Adipocyte (in vitro differentiated cells): ENCODE results near the gene MAMDC4.
A peak's percentile ranks its signal among the peaks of the same experiment; 100 is the strongest.

Source experiments
- DNase-seq: peaks from one replicate; pipeline ENCODE4 v3.0.0-alpha.2; 2015; ENCODE audit warnings: low read depth
- H3K27me3 ChIP-seq: replicated peaks from 2 replicates; pipeline ENCODE4 v1.7.0; 2013; ENCODE audit warnings: mild to moderate bottlenecking, low read length, moderate library complexity; ENCODE audit not compliant: control insufficient read depth, insufficient read depth
- H3K36me3 ChIP-seq: 2 replicates; pipeline ENCODE4 v1.7.0; 2013; ENCODE audit warnings: low read length, mild to moderate bottlenecking, moderate library complexity; ENCODE audit not compliant: control insufficient read depth, insufficient read depth, severe bottlenecking
- H3K4me1 ChIP-seq: 2 replicates; pipeline ENCODE4 v1.7.0; 2013; ENCODE audit warnings: mild to moderate bottlenecking, low read length, moderate library complexity; ENCODE audit not compliant: control insufficient read depth, insufficient read depth
- H3K4me3 ChIP-seq: 2 replicates; pipeline ENCODE4 v1.7.0; 2013; ENCODE audit warnings: mild to moderate bottlenecking, low read length, moderate library complexity
- H3K9ac ChIP-seq: 2 replicates; pipeline ENCODE4 v1.7.0; 2013; ENCODE audit warnings: mild to moderate bottlenecking, low read length, moderate library complexity
- H3K9me3 ChIP-seq: 2 replicates; pipeline ENCODE4 v1.7.0; 2013; ENCODE audit warnings: mild to moderate bottlenecking, low read length, moderate library complexity; ENCODE audit not compliant: control insufficient read depth

The MAMDC4 gene

DNA sequence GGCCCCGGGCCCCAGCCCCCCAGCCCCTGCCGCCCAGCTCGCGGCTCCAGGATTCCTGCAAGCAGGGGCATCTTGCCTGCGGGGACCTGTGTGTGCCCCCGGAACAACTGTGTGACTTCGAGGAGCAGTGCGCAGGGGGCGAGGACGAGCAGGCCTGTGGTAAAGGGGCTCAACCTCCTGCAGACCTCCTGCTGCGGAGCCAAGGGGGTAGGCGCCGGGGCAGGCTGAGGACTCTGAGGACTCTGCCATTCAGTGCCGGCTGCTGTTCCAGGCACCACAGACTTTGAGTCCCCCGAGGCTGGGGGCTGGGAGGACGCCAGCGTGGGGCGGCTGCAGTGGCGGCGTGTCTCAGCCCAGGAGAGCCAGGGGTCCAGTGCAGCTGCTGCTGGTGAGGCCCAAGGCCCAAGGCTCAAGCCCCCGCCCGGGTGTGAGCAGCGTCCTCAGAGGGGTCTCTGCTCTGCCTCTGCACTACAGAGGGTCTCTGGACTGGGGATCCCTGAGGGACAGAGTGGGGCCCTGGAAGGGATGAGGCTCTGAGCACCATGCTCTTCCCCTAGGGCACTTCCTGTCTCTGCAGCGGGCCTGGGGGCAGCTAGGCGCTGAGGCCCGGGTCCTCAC is 3.4 kb downstream of the MAMDC4 start:
- no peak overlapping the region for H3K9ac ChIP-seq
- no peak overlapping the region for H3K4me3 ChIP-seq
- H3K4me1 ChIP-seq, result peaks cover 12% of the 10 kb centered on the region
- H3K36me3 ChIP-seq, result peaks cover 8% of the 10 kb centered on the region
- no peaks in the 10 kb centered on the region for H3K27me3 ChIP-seq
- no peak for DNase-seq
- H3K9me3 ChIP-seq, result no peaks in the 10 kb centered on the region

DNA sequence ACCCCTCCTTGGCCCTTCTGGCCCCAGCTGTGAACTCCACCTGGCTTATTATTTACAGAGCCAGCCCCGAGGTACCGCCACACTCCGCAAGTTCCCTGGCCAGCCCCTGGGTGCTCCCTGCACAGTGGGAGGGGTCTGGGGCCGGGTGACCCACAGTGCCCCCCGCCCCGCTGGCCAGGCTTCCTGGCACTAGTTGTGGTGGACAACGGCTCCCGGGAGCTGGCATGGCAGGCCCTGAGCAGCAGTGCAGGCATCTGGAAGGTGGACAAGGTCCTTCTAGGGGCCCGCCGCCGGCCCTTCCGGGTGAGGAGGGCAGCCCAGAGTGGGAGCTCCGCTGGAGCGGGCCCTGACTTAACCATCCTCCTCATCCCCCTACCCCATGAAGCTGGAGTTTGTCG is 3.9 kb downstream of the MAMDC4 start:
- Histone ChIP-seq H3K4me1 (peaks cover 12% of the 10 kb centered on the region), H3K36me3 (peaks cover 13% of the 10 kb centered on the region), H3K9me3 (no peaks in the 10 kb centered on the region), H3K9ac (no peak overlapping the region), H3K4me3 (no peak overlapping the region), H3K27me3 (no peaks in the 10 kb centered on the region)
- DNase-seq, result no peak

DNA sequence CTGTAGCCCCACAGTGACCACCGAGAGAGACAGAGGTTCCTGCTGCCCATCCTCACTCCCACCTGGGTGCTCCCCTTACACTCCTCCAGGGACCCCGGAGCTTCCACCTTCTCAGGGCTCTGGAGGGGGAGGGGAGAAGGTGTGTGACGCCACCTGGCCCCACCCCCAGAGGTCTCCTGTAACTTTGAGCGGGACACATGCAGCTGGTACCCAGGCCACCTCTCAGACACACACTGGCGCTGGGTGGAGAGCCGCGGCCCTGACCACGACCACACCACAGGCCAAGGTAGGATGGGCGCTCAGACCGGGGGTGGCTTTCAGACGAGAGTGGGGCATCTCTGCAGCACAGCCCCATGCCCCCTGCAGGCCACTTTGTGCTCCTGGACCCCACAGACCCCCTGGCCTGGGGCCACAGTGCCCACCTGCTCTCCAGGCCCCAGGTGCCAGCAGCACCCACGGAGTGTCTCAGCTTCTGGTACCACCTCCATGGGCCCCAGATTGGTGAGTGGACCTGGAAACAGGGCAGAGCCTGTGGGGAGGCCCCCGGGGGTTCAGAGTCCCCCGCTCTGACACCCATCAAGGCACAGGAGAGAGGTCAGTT is 4.5 kb downstream of the MAMDC4 start:
- no peak for DNase-seq
- H3K9ac ChIP-seq, result no peak overlapping the region
- peaks cover 13% of the 10 kb centered on the region for H3K36me3 ChIP-seq
- no peaks in the 10 kb centered on the region for H3K27me3 ChIP-seq
- no peak overlapping the region for H3K4me3 ChIP-seq
- H3K4me1 ChIP-seq, result peaks cover 12% of the 10 kb centered on the region
- no peaks in the 10 kb centered on the region for H3K9me3 ChIP-seq

DNA sequence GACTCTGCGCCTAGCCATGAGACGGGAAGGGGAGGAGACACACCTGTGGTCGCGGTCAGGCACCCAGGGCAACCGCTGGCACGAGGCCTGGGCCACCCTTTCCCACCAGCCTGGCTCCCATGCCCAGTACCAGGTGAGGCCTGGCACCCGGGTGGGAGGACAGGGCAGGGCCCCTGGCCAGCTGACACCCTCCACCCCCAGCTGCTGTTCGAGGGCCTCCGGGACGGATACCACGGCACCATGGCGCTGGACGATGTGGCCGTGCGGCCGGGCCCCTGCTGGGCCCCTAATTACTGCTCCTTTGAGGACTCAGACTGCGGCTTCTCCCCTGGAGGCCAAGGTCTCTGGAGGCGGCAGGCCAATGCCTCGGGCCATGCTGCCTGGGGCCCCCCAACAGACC is 5.0 kb downstream of the MAMDC4 start:
- Histone ChIP-seq H3K4me3 (no peak overlapping the region), H3K27me3 (no peaks in the 10 kb centered on the region), H3K9ac (no peak overlapping the region), H3K4me1 (peaks cover 12% of the 10 kb centered on the region), H3K9me3 (no peaks in the 10 kb centered on the region), H3K36me3 (peaks cover 19% of the 10 kb centered on the region)
- DNase-seq, result no peak

DNA sequence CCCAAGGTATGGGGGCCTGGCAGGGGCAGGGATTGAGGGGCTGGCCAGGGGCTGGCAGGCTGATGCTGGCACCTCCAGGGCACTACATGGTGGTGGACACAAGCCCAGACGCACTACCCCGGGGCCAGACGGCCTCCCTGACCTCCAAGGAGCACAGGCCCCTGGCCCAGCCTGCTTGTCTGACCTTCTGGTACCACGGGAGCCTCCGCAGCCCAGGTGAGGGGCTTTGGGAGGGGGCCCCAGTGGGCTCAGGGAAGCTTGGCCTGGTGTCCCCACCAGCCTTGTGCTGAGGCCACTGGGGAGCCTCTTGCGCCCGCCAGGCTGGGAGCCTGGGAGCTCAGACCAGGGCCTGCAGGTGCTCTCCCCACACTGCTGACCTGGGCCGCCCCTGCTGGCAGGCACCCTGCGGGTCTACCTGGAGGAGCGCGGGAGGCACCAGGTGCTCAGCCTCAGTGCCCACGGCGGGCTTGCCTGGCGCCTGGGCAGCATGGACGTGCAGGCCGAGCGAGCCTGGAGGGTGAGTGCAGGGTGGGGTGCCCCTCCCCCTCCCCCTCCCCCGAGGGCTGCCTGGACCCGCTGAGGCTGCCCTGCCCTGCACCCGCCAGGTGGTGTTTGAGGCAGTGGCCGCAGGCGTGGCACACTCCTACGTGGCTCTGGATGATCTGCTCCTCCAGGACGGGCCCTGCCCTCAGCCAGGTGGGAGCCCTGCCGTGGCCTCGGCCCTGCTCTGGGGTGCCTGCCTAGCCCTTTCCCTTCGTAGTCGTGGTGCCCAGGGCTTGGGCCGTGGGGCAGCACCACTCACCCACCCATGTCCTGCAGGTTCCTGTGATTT is 5.7 kb downstream of the MAMDC4 start:
- Histone ChIP-seq H3K36me3 (peaks cover 25% of the 10 kb centered on the region), H3K9ac (no peak overlapping the region), H3K27me3 (no peaks in the 10 kb centered on the region), H3K4me1 (peaks cover 12% of the 10 kb centered on the region), H3K4me3 (no peak overlapping the region), H3K9me3 (no peaks in the 10 kb centered on the region)
- DNase-seq, result no peak

DNA sequence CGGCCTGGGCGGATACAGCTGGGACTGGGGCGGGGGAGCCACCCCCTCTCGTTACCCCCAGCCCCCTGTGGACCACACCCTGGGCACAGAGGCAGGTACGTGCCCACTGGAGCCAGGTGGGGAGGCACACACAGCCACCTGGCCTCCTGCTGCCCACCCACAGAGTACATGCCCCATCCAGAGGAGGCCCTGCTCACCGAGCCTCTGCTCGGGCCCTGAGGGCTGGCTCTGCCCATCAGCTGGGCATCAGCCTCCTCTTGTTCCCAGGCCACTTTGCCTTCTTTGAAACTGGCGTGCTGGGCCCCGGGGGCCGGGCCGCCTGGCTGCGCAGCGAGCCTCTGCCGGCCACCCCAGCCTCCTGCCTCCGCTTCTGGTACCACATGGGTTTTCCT is 6.3 kb downstream of the MAMDC4 start:
- H3K36me3 ChIP-seq, result peaks cover 31% of the 10 kb centered on the region
- H3K27me3 ChIP-seq, result no peaks in the 10 kb centered on the region
- DNase-seq, result no peak
- no peak overlapping the region for H3K4me3 ChIP-seq
- H3K4me1 ChIP-seq, result peaks cover 12% of the 10 kb centered on the region
- H3K9me3 ChIP-seq, result no peaks in the 10 kb centered on the region
- no peak overlapping the region for H3K9ac ChIP-seq

DNA sequence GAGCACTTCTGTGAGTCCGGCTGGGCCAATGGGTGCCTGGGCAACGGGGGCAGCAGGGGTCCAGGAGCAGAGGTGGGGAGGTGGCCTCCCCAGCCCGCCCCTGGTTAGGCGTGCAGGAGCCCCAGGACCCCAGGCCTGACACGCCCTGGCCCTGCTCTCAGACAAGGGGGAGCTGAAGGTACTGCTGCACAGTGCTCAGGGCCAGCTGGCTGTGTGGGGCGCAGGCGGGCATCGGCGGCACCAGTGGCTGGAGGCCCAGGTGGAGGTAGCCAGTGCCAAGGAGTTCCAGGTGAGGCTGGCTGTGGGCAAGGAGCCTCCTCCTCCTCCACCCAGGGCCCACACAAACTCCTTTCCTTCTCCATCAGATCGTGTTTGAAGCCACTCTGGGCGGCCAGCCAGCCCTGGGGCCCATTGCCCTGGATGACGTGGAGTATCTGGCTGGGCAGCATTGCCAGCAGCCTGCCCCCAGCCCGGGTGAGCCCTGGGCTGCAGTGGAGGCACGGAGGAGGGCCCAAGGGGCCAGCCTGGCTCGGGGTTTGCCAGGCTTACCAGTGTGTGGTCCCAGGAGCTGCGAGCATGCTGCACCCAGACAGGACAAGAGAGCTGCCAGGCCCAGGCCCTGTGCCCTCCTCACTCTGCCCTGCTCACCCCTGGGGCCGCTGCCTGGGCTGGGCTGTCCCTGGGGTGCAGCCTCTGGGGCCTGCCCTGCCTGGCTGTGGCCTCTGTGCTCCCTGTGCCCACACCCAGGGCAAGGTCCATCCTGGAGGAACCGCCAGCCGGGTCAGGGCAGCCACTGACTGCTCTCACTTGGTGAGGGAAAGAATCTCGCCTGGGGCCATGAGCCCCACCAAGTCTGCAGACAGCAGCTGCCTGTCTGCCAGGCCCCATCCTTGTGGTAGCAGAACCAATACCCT is 7.0 kb downstream of the MAMDC4 start:
- DNase-seq, result peak; percentile 64
- no peaks in the 10 kb centered on the region for H3K27me3 ChIP-seq
- no peak overlapping the region for H3K4me3 ChIP-seq
- H3K4me1 ChIP-seq, result peaks cover 12% of the 10 kb centered on the region
- peaks cover 38% of the 10 kb centered on the region for H3K36me3 ChIP-seq
- no peaks in the 10 kb centered on the region for H3K9me3 ChIP-seq
- peak overlapping the region; percentile 51 for H3K9ac ChIP-seq

DNA sequence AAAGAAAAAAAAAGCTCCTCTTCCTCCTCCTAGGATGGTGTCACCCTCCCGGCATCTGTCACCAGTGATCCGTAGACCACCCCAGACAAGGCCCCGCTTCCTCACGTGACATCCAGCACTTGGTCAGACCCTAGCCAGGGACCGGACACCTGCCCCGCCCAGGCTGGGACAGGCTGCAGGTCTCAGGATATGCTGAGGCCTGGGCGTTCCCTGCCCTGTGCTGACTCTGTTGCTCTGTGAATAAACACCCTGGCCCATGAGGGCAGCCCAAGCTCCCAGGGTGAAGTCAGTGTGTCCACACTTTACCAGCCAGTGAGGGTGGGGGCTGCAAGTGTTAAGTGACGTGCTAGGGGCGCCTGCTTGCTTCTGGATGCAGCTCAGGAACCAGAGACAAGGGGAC is 8.4 kb downstream of the MAMDC4 start:
- H3K9me3 ChIP-seq, result no peaks in the 10 kb centered on the region
- H3K36me3 ChIP-seq, result peaks cover 40% of the 10 kb centered on the region
- no peak overlapping the region for H3K4me3 ChIP-seq
- peaks cover 22% of the 10 kb centered on the region for H3K4me1 ChIP-seq
- DNase-seq, result no peak
- no peak overlapping the region for H3K9ac ChIP-seq
- H3K27me3 ChIP-seq, result no peaks in the 10 kb centered on the region

DNA sequence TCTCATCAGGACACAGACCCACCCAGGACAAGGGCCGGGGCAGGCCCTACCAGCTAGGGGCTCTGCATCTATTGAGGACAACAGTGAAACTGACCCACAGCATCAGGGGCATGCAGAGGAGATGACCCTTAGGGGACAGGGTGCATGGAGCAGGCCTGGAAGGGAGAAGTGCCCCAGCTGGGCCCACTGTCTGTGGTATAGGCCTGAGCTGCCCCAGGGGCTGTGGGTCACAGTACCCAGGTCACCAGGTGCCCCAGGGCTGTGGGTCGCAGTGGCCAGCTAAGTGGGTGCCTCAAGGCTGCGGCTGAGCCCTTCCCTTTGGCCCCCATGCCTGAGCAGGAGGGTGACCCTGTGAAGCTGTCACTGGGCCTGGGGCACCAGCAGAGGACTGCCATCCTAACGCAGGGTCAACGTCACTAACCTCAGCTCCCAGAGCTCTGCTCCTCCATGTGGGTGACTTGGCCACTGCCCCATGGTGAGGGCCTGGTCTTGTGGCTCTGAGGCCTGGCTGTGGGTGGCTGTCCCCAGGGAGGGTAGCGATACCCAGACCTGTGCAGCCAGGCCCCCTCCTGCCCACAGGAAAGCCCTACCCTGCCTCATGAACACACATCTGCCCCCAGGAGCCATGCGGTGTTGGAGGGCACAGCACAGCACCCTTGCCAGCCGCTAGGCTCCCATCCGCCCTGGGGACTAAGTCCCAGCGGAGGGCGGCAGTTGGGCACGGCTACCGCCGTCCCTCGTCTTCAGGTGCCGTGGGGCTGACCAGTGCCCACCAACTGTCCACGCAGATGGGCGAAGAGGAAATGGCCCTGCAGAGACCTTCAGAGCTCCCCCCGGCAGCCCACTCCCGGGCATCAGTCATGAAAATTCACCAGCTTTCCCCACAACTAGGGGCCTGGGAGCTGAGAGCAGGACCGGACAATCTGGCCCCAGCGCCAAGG is 9.1 kb downstream of the MAMDC4 start:
- no peak for DNase-seq
- peak overlapping the region; percentile 46 for H3K9ac ChIP-seq
- H3K36me3 ChIP-seq, result peaks cover 40% of the 10 kb centered on the region
- H3K4me3 ChIP-seq, result no peak overlapping the region
- H3K9me3 ChIP-seq, result no peaks in the 10 kb centered on the region
- H3K4me1 ChIP-seq, result peaks cover 22% of the 10 kb centered on the region
- no peaks in the 10 kb centered on the region for H3K27me3 ChIP-seq

DNA sequence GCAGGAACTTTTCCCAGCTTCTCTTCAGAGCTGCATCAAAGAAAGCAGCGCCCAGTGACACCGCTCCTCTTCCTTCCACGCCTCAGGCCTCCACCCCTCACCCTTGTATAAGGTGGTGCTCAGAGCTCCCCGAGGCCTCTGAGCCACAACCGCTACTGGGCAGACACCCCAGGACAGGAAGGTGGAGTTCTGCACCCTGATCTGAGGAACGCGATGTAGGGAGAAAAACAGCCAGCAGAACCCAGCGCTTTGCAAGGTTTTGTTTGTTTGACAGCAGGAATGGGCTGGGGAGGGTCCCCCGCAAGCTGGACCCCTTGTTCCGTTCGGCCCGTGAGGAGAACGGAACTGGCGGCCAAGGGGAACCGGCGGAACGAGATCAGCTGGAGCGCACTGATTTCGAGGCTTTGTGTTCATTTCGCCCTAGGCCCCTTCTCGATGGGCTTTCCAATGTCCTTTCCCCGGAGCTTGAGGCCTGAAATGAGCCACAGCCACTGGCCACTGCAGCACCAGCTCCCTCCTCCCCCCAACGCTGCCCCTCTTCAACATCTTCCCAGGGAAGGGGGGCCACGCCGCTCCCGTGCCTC is 9.8 kb downstream of the MAMDC4 start:
- H3K4me1 ChIP-seq, result peaks cover 24% of the 10 kb centered on the region
- H3K27me3 ChIP-seq, result no peaks in the 10 kb centered on the region
- no peaks in the 10 kb centered on the region for H3K9me3 ChIP-seq
- H3K36me3 ChIP-seq, result peaks cover 40% of the 10 kb centered on the region
- no peak overlapping the region for H3K9ac ChIP-seq
- DNase-seq, result no peak
- H3K4me3 ChIP-seq, result no peak overlapping the region
